ENCODE results near the gene PKN3.
A peak's percentile ranks its signal among the peaks of the same experiment; 100 is the strongest.

Gene PKN3

GRCh38 chr9:128750926-128751595, 48.8 kb downstream of the PKN3 start:
- no peak for DNase-seq

DNA sequence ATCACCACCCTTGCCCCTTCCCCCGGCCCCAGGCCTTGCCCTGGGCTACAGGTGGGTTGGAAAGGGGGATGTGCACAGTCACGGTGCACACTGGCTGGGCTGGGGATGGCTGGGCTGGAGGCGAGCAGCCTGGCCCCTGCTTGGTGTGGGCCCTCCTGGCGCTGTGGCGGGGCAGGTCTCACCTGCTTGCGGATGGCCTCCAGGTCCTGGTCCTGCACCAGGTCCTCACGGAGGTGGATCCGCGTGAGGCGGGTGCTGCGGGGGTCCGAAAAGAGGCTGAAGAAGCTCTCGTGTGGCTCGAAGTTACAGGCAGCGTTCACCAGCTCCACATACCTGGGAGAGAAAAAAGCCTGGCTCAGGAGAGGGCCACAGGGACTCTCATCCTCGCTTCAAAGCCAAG, 51.3 kb downstream of the PKN3 start:
- DNase-seq = no peak

DNA sequence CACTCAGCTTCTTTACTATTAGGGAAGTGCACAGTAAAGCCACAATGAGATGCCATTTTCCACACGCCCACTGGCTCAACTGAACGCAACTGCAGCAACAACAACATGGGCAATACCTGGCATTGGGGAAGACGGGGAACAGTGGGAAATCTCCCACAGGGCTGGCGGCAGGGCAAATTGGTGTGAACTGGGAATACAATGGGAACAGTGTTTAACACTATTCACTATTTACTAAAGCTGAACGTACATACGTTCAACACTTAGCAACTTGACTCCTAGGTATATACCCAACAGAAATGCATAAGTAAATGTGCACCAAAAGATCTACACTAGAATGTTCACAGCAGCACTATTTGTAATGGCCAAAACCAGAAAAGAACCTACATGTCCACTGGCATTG, 55.3 kb downstream of the PKN3 start:
- peak in 1 of 2 donors; percentile 6 for DNase-seq

DNA sequence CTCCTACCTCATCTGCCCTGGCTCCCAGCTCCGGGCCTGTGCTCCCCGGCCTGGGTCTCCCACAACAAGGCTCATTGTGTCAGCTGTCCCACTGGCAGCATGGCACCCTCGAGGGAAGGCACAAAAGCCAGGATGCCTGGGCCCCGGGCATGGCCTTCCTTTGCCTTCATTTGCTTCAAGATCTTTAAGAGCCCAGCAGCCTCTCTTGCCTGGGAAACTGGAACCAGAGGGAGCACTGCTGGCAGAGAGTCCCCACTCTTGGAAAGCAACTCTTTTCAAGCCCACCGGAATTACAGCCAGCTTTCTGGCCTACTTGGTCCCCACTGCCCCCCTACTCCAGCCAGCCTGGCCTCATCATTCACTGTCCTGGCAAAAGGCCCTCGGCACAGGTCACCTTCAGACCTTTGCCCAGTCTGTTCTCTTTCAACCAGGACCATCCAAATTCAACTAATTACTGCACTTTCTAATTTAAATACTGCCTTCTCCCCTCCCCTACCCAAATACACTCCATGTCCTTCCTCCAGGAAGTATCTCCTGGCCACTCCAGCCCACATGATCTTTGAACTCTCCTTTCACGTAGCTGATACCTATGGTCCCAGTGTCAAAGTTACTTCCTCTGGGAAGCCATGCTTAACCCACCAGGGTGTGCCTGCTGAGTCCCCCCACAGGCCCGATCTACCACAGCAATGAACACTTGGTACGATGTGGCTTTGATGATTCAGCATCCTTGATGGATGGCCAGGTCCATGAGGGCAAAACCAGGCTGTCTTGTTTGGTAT, 60.6 kb downstream of the PKN3 start:
- no peak for DNase-seq

GRCh38 chr9:128764361-128764760, 62.1 kb downstream of the PKN3 start:
- DNase-seq = no peak

DNA sequence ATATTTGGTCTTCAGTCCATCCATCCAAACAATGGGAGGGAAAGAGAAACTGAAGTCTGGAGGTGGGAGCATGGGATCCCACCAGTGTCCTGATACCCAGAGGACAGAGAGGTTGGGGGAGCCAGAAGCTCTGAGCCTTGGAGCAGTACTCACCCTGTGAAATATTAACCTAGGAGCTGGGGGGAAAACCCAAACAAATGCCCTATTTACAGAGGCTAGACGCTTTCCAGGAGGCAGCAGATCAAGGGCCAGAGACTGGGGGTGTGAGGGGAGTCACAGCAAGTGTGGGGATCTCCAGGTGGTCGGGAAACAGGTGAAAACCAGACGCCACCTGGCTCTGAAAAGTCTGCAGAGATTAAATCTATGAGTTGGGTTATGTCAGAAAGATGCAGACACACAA, 63.2 kb downstream of the PKN3 start:
- DNase-seq = no peak

DNA sequence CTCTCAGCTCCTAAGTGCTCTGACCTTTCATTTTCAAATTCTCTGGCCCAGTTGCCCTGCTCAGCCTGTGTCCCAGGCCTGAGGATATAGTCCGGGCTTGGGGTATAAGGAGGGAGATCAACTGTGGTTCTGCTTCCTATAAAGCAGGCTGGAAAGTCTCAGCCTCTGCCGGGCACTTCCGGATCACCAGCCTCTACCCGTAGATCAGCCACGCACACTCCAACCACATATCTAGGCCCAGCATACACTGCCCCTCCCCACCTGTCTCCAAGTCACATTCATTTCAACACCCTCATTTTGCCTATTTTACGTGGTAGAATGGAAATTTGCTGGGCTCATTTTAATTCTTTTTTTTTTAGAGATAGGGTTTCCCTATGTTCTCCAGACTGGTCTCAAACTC, 66.3 kb downstream of the PKN3 start:
- no peak for DNase-seq

All from inflammatory macrophage treated with lipopolysaccharide for 1 hour (primary cell).